Activated CD4-positive, CD25-positive, alpha-beta regulatory T cell treated with anti-CD3 and anti-CD28 coated beads, Interleukin-2, amount 50 U/mL, for 72 hours (primary cell): ENCODE data around the gene HRAS.
"Not testable (repeated sequence)": the region's sequence is repeated elsewhere in the genome, so short reads cannot be mapped to it uniquely, and the experiment has no call there.

ENCODE experiments used
- DNase-seq: peaks from one replicate; pipeline ENCODE4 v3.0.0; 2021

HRAS gene

GRCh38 chr11:535519-536454 is at the start of gene HRAS:
TSS of gene HRAS (minus strand) at chr11:535576.
- peak; percentile 98 for DNase-seq

- no peak for DNase-seq
Measured at GRCh38 chr11:584287-584686, 48.9 kb upstream of the HRAS start.

- DNase-seq: no peak
Measured at GRCh38 chr11:581752-582151, 46.4 kb upstream of the HRAS start.

- DNase-seq: no peak
Measured at GRCh38 chr11:581342-581741, 46.0 kb upstream of the HRAS start.

- no peak for DNase-seq
Measured at GRCh38 chr11:579830-580601, 44.6 kb upstream of the HRAS start.

- DNase-seq: no peak
Measured at GRCh38 chr11:578276-579035, 43.1 kb upstream of the HRAS start.

- no peak for DNase-seq
Measured at GRCh38 chr11:577611-577894, 42.2 kb upstream of the HRAS start.

GRCh38 chr11:576811-577610 is 41.6 kb upstream of the HRAS start:
- DNase-seq: no peak

GRCh38 chr11:575996-576768 is 40.8 kb upstream of the HRAS start, which contains the start of gene PHRF1:
TSS of gene PHRF1 (plus strand) at chr11:576470. CDS start at chr11:581513, 5,043 bp downstream.
- peak; percentile 95 for DNase-seq

GRCh38 chr11:575313-575995 is 40.1 kb upstream of the HRAS start:
- no peak for DNase-seq

- DNase-seq: no peak
Measured at GRCh38 chr11:574632-575312, 39.4 kb upstream of the HRAS start.

- not testable (repeated sequence) for DNase-seq
Measured at GRCh38 chr11:574031-574570, 38.7 kb upstream of the HRAS start.

GRCh38 chr11:573146-573759 is 37.9 kb upstream of the HRAS start:
- no peak for DNase-seq

GRCh38 chr11:571802-572185 is 36.4 kb upstream of the HRAS start:
- DNase-seq: no peak

GRCh38 chr11:569158-569885 is 33.9 kb upstream of the HRAS start:
- no peak for DNase-seq

- peak; percentile 95 for DNase-seq
Measured at GRCh38 chr11:568306-569157, 33.2 kb upstream of the HRAS start.

GRCh38 chr11:567629-568292 is 32.4 kb upstream of the HRAS start:
- no peak for DNase-seq
